Tibial nerve (tissue), 4 donors: ENCODE measurements around the gene BOD1L1.

Source experiments
- CTCF ChIP-seq, 5 experiments: fragments of 200-600 bp in 3 of 5; fragments of 450-650 bp in 2 of 5; sonication (generic) in 3 of 5; IDR thresholded peaks; one replicate each; pipeline ENCODE4 v1.5.1; 2016 to 2019; ENCODE audit warnings: antibody characterized with exemption in 5 of 5, mild to moderate bottlenecking in 3 of 5, moderate library complexity in 2 of 5
- EP300 ChIP-seq, 2 donors: sonication (generic); formaldehyde crosslinking; IDR thresholded peaks; one replicate each; pipeline ENCODE4 v1.6.1; 2017; ENCODE audit warnings: antibody characterized with exemption in 2 of 2, mild to moderate bottlenecking in 1 of 2

GRCh38 chr4:13618212-13618806, 9.2 kb downstream of the BOD1L1 start:
- no peak for TF ChIP-seq CTCF (IDR thresholded peaks at IDR 0.05)
- no peak for TF ChIP-seq EP300 (IDR thresholded peaks at IDR 0.05)
